Epidermal melanocyte (primary cell): ENCODE measurements around the gene B3GAT2.
"Not testable (repeated sequence)": the region's sequence is repeated elsewhere in the genome, so short reads cannot be mapped to it uniquely, and the experiment has no call there.

Experiments used
- DNase-seq: peaks from one replicate; pipeline ENCODE4 v3.0.0; 2011; ENCODE audit warnings: low spot score; ENCODE audit not compliant: insufficient read length

B3GAT2 gene, protein sequence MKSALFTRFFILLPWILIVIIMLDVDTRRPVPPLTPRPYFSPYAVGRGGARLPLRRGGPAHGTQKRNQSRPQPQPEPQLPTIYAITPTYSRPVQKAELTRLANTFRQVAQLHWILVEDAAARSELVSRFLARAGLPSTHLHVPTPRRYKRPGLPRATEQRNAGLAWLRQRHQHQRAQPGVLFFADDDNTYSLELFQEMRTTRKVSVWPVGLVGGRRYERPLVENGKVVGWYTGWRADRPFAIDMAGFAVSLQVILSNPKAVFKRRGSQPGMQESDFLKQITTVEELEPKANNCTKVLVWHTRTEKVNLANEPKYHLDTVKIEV

GRCh38 chr6:70956451-70957283 lies at the start of gene B3GAT2:
Gene B3GAT2 (minus strand): TSS chr6:70957060. CDS start chr6:70956429, 631 bp downstream.
- no peak for DNase-seq

GRCh38 chr6:70998148-70998547 lies 41.3 kb upstream of the B3GAT2 start:
- DNase-seq: no peak

- no peak for DNase-seq
Observed at GRCh38 chr6:70997379-70997778, 40.5 kb upstream of the B3GAT2 start.

DNA sequence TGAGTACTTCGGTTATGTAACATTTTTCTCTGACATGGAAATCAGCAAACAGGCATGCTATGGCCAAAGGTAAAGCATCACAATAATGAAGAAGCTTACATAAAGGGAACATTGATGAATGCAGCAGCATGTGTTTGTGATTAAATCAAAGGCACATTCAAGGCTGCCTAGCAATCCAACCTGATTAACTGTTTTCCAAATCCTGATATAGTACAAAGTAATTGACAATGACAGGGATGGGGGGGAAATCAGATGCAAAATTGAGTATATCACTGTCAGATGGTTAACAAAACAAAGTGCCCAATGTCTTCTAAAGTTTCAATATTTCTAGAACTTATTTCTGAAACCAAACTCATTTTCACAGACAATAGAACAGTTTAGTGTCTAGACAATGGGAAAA lies 39.2 kb upstream of the B3GAT2 start:
- DNase-seq: no peak

DNA sequence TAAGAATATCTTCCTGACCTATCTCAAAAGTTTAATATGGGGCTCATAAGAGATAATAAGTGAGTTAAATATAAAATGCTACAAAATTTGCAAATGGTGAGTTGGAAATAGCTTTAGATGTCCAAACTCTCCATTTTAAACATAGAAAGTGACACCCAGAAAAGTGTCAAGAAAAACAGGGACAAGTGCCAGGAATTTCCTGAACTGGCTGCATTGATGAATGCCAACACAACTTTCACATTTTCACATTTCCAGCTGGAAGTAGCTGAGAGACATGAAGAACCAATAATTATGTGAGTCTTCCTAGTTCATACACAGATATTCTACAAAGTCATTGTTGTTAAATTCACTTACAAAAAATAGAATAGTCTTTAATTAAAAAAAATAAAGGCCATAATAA lies 38.6 kb upstream of the B3GAT2 start:
- DNase-seq: no peak

GRCh38 chr6:70991253-70991652 lies 34.4 kb upstream of the B3GAT2 start:
- no peak for DNase-seq

DNA sequence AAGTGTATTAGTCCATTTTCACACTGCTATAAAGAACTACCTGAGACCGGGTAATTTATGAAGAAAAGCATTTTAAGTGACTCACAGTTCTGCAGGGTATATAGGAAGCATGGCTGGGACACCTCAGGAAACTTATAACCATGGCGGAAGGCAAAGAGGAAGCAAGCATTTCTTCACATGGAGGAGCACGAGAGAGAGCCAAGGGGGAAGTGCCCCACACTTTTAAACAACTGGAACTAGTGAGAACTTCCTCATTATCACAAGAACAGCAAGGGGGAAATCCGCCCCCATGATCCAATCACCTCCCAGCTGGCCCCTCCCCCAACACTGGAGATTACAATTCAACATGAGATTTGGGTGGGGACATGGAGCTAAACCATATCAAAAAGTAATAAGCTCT lies 28.3 kb upstream of the B3GAT2 start:
- no peak for DNase-seq

DNA sequence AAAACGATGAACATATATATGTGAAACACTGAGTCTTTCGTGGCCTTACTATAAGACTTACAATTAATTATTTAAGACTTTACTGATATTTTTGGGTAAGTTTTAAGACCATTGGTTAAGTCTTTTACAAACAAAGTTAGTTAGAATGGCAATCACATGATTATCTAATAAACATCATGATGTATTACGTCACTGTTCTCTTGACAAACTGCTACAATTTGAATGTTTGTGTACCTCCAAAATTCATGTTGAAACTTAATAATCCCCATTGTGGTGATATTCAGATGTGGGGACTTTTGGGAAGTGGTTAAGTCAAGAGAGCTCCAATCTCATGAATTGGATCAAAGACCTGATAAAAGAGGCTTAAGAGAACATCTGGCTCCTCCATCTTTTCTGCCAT lies 25.9 kb upstream of the B3GAT2 start:
- no peak for DNase-seq

DNA sequence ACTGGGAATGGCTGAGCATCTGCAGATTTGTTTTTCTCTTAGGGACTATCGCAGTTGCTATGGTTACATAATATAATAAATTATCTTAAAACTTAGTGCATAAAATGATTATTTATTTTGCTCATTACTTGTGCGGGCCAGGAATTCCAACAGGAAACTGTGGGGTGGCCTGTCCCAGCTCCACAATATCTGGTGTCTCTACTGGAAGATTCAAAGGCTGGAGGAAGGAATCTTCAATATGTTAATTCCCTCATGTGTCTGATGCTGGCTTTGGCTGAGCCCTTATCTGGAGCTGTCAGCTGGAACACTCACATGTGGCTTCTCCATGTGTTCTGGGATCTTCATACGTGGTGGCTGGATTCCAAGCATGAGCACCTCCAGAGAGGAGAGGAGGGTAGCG lies 23.9 kb upstream of the B3GAT2 start:
- DNase-seq: no peak

- DNase-seq: no peak
Observed at GRCh38 chr6:70973604-70974003, 16.7 kb upstream of the B3GAT2 start.

- DNase-seq: no peak
Observed at GRCh38 chr6:70967049-70967448, 10.2 kb upstream of the B3GAT2 start.

GRCh38 chr6:70957284-70957617 lies 391 bp upstream of the B3GAT2 start:
- DNase-seq: no peak

- DNase-seq: no peak
Observed at GRCh38 chr6:70956191-70956450, 739 bp downstream of the B3GAT2 start.

GRCh38 chr6:70955441-70956190 lies 1.2 kb downstream of the B3GAT2 start:
- no peak for DNase-seq

- DNase-seq: no peak
Observed at GRCh38 chr6:70954750-70955149, 2.1 kb downstream of the B3GAT2 start.

DNA sequence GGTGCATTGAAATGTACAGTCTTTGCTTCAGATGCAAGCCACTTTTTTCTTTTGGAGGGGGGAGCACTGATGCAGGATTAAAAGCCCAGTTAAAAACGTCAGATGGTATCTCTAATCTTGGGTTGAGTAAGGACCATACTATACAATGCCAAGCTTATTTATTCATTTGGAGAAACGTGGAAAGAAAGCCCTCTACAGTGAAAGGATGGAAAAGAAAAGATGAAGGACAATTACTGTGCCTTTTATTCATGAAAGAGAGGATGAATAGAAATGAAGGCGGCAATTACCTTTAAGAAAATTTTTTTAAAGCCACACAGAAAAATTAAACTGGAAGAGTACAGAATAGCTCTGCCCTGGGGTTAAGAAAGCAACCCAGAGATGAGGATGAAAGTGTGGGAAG lies 2.7 kb downstream of the B3GAT2 start:
- no peak for DNase-seq

GRCh38 chr6:70952608-70953165 lies 4.2 kb downstream of the B3GAT2 start:
- DNase-seq: no peak

DNA sequence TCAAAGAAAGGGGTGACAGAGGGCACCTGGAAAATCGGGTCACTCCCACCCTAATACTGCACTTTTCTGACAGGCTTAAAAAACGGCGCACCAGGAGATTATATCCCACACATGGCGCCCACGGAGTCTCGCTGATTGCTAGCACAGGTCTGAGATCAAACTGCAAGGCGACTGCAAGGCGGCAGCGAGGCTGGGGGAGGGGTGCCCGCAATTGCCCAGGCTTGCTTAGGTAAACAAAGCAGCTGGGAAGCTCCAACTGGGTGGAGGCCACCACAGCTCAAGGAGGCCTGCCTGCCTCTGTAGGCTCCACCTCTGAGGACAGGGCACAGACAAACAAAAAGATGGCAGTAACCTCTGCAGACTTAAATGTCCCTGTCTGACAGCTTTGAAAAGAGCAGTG lies 12.5 kb downstream of the B3GAT2 start:
- DNase-seq: not testable (repeated sequence)

DNA sequence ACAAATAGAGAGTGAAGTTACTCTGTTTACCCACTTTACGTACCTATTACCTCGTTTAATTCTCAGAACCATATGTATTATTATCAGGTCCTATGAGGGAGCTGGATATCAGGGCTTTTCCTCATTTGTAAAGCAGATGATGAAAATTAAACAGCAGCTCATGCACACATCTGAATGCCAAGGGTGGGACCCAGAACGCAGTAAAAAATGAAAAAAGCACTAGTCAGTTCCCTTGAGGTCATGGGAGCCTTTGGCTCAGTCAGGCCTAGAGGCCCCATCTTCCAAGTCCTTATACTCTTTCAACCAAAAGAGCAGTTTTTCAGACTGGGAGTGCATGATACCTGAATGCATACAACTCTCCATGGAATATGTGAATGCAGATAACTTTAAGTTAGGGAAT lies 23.0 kb downstream of the B3GAT2 start:
- no peak for DNase-seq

DNA sequence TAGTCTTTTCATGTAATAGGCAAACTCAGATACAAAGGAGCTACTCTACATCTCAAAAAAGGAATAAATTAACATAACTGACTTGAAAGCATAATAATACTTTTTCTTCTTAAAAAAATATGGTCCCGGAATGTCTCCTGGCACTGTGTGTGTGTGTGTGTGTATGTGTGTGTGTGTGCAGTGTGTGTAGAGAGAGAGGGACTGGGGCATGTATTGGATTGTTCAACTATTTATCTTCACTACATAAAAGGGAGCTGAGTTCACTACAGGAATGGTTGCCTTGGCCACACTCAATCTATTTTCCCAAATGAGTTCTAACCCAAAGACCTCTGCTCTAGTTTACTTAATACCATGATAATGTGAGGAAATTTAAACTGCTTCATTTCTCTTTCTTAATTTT lies 51.1 kb downstream of the B3GAT2 start:
- no peak for DNase-seq

- no peak for DNase-seq
Observed at GRCh38 chr6:70903665-70904452, 53.0 kb downstream of the B3GAT2 start.
